PC-9 (cell line): ENCODE results near the gene GRIPAP1.

Experiments used
- CTCF ChIP-seq: fragments of 200-600 bp; sonication (generic); conservative IDR thresholded peaks from 2 replicates; pipeline ENCODE4 v1.6.1; 2017; ENCODE audit warnings: mixed run types, antibody characterized with exemption, mild to moderate bottlenecking, moderate library complexity
- EZH2 ChIP-seq: fragments of 200-600 bp; sonication (generic); IDR thresholded peaks from 2 replicates; pipeline ENCODE4 v1.8.0; 2017; ENCODE audit warnings: antibody characterized with exemption, low read depth

GRCh38 chrX:48975041-48975440 lies 27.0 kb downstream of the GRIPAP1 start:
- no peak for TF ChIP-seq CTCF
- no peak for TF ChIP-seq EZH2
